ENCODE results near the gene HDHD5. TPM values are rescaled to one million over a fixed set of nuclear protein-coding genes. Genes with fewer than 3 reads are reported as not detected.

The HDHD5 gene
- total RNA-seq, 6 experiments from 2014 or later = 19.4 to 44.5 (median 30.2) TPM

GRCh38 chr22:17115945-17116565, 43.0 kb downstream of the HDHD5 start:
- Histone ChIP-seq H3K4me1 (peaks cover 0 to 3% (median 0%) of the 10 kb centered on the region in 4 donors), H3K4me3 (no peak overlapping the region), H3K27me3 (no peaks in the 10 kb centered on the region), H3K36me3 (no peaks in the 10 kb centered on the region), H3K27ac (no peak overlapping the region), H3K9me3 (no peaks in the 10 kb centered on the region)
- DNase-seq (no peak), ATAC-seq (no peak)
- WGBS (ENCODE audit: insufficient coverage, low coverage, low lambda C conversion rate, missing lambda C conversion rate) = 42% methylated on average over 5 of the region's 5 CpGs
- no peak for TF ChIP-seq POLR2A (IDR thresholded peaks at IDR 0.05)
- TF ChIP-seq CTCF (IDR thresholded peaks at IDR 0.05) = no peak
- intact Hi-C loops (cut with DNase I) = no loop called here

- DNase-seq = no peak
- no peaks in the 10 kb centered on the region for H3K4me1 ChIP-seq
These were observed 43.8 kb downstream of the HDHD5 start for GRCh38 chr22:17115236-17115635.

GRCh38 chr22:17114898-17115235, 44.2 kb downstream of the HDHD5 start:
- DNase-seq (no peak), ATAC-seq (no peak)
- Histone ChIP-seq H3K9me3 (no peaks in the 10 kb centered on the region), H3K36me3 (peaks cover 0 to 2% (median 0%) of the 10 kb centered on the region in 4 donors), H3K27me3 (no peaks in the 10 kb centered on the region), H3K27ac (no peak overlapping the region), H3K4me3 (no peak overlapping the region), H3K4me1 (no peaks in the 10 kb centered on the region)
- TF ChIP-seq CTCF (IDR thresholded peaks at IDR 0.05) (no peak), POLR2A (IDR thresholded peaks at IDR 0.05) (no peak)
- 83% methylated on average over 2 of the region's 9 CpGs for WGBS (ENCODE audit: insufficient coverage, low coverage, low lambda C conversion rate, missing lambda C conversion rate)
- intact Hi-C loops (cut with DNase I) = no loop called here

More at GRCh38 chr22:17115236-17115635, 43.8 kb downstream of the HDHD5 start:
- H3K27ac ChIP-seq = no peak overlapping the region
- no peaks in the 10 kb centered on the region for H3K27me3 ChIP-seq
- intact Hi-C loops (cut with DNase I) = no loop called here
- no peak overlapping the region for H3K4me3 ChIP-seq
- TF ChIP-seq CTCF (IDR thresholded peaks at IDR 0.05) (no peak), POLR2A (IDR thresholded peaks at IDR 0.05) (no peak)
- H3K9me3 ChIP-seq = no peaks in the 10 kb centered on the region
- WGBS (ENCODE audit: insufficient coverage, low coverage, low lambda C conversion rate, missing lambda C conversion rate) = 55% methylated on average over 3 of the region's 4 CpGs
- no peaks in the 10 kb centered on the region for H3K36me3 ChIP-seq
- no peak for ATAC-seq

- H3K4me3 ChIP-seq = no peak overlapping the region
- intact Hi-C loops (cut with DNase I) = no loop called here
- no peaks in the 10 kb centered on the region for H3K9me3 ChIP-seq
- H3K4me1 ChIP-seq = no peaks in the 10 kb centered on the region
- ATAC-seq = no peak
- H3K27me3 ChIP-seq = no peaks in the 10 kb centered on the region
- 64% methylated on average over 8 of the region's 13 CpGs for WGBS (ENCODE audit: insufficient coverage, low coverage, low lambda C conversion rate, missing lambda C conversion rate)
- no peak for DNase-seq
- TF ChIP-seq POLR2A (IDR thresholded peaks at IDR 0.05) = no peak
- no peak for TF ChIP-seq CTCF (IDR thresholded peaks at IDR 0.05)
- peaks cover 0 to 8% (median 0%) of the 10 kb centered on the region in 4 donors for H3K36me3 ChIP-seq
- H3K27ac ChIP-seq = no peak overlapping the region
These were observed 44.7 kb downstream of the HDHD5 start for GRCh38 chr22:17114173-17114897.

Data from right lobe of liver (tissue), 6 donors.